Fibroblast of pulmonary artery (primary cell): Measurements from ENCODE around the gene HOXA2.
A peak's percentile ranks its signal among the peaks of the same experiment; 100 is the strongest.

Experiments used
- DNase-seq: peaks from one replicate; pipeline ENCODE4 v3.0.0-alpha.2; 2010; ENCODE audit warnings: low read depth
- H3K4me3 ChIP-seq: replicated peaks from 2 replicates; pipeline ENCODE4 v1.5.1; 2011; ENCODE audit warnings: low read depth, mild to moderate bottlenecking, control low read depth, low read length, moderate library complexity
- TF ChIP-seq, protein P1 (sequence below): IDR thresholded peaks from 2 replicates; pipeline ENCODE4 v1.5.1; 2011; ENCODE audit warnings: mild to moderate bottlenecking, control low read depth, low read length, inconsistent platforms; ENCODE audit errors: missing control alignments

Gene HOXA2

DNA sequence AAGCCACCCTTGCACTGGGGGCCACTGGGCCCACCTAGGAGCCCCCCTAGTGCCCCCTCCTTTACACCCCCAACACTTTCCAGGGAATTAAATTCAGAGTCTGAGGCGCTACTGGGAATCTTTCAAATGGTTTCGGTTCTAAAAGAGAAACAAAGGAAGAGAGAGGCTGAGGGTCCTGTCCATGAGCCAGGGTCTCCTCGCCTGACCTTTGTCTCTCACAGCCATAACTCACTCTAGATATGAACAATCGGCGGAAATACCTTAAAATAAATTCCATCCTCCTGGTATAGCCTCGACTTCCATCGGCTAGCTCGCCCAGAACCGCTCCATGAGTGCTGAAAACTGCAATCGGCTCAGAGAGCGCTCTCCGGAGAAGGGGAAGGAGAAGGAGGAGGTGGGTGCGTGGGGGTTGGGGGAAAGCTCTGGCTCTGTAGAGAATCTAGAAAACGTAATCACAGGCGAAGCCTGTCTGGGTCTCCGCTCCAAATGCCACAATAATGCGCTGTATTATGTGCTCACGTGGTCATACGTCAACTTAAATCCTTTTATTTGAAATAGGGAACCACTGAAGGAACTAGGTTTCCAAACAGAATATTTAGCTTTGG lies 15.5 kb upstream of the HOXA2 start:
- TF ChIP-seq, protein P1, sequence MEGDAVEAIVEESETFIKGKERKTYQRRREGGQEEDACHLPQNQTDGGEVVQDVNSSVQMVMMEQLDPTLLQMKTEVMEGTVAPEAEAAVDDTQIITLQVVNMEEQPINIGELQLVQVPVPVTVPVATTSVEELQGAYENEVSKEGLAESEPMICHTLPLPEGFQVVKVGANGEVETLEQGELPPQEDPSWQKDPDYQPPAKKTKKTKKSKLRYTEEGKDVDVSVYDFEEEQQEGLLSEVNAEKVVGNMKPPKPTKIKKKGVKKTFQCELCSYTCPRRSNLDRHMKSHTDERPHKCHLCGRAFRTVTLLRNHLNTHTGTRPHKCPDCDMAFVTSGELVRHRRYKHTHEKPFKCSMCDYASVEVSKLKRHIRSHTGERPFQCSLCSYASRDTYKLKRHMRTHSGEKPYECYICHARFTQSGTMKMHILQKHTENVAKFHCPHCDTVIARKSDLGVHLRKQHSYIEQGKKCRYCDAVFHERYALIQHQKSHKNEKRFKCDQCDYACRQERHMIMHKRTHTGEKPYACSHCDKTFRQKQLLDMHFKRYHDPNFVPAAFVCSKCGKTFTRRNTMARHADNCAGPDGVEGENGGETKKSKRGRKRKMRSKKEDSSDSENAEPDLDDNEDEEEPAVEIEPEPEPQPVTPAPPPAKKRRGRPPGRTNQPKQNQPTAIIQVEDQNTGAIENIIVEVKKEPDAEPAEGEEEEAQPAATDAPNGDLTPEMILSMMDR = no peak
- H3K4me3 ChIP-seq = peak overlapping the region; percentile 41
- peak; percentile 47 for DNase-seq

GRCh38 chr7:27116962-27117886 lies 14.7 kb upstream of the HOXA2 start:
- H3K4me3 ChIP-seq = peak overlapping the region; percentile 41
- DNase-seq = no peak
- TF ChIP-seq, protein P1 = no peak

GRCh38 chr7:27116031-27116961 lies 13.8 kb upstream of the HOXA2 start:
- TF ChIP-seq, protein P1 = no peak
- no peak for DNase-seq
- peak overlapping the region; percentile 41 for H3K4me3 ChIP-seq

DNA sequence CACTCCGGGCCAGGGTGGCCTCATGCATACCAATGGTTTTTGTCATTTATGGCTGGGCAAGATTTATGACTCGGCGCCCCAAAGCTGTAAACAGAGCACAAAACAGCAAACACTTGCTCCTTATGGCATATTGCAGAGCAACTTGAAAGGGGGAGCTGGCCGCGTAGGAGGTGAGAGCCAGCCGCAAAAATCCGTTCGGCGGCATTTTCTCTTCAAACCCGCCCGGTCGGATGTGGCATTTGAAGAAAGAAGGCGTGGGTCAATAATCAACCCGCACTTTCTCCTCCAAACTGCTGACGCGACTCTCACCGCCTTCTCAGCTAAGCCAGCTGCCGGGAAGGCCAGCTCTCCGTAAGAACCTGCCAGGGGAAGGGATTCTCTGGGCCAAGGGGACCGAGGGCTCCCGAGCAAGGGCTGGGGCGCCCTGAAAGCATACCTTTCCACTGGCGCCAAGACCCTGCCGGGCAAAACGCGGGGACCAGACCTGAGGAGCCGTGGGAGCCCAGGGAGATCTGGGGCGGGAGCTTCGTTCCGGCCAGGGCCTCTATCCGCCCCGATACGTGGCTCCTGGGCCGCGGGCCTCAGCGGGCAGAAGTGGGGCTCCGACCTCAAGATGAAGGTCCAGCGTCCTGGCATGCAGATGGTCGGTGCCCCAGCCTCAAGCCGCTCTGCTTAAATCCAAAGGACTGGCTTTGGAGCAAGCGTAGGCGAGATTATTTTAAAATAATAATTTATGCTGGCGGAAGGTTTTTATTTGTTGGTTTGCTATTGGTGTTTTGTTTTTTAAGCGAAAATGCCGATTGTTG lies 12.9 kb upstream of the HOXA2 start:
- no peak for DNase-seq
- peak overlapping the region; percentile 41 for H3K4me3 ChIP-seq
- TF ChIP-seq, protein P1 = no peak

- no peak for DNase-seq
- H3K4me3 ChIP-seq = peak overlapping the region; percentile 41
- TF ChIP-seq, protein P1 = no peak
These were observed 12.4 kb upstream of the HOXA2 start for GRCh38 chr7:27114881-27115220.
